ENCODE measurements around the gene CACNA1C. TPM values are rescaled to one million over a fixed set of nuclear protein-coding genes. Genes with fewer than 3 reads are reported as not detected.

The CACNA1C gene
- total RNA-seq, 3 donors from 2014 or later = 2.6 to 11.8 (median 9.5) TPM

DNA sequence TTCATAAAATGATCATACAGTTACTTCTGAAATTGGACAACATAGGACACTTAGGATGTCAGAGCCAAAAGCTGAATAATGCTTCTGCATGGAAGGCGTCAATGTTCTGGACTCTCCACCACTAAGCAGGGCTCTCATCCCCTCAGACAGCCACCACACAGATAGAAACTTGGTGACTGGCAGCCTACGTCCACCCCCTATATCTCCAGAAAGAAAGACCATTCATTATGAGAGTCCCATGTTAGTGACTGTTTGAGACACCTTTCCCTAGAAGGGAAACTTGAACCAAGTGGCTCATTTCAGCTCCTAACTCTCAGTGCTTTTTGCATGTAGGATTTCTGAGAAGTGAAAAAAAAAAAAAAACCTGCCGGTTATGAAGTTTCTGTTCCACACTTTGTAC is 491.0 kb downstream of the CACNA1C start:
- Histone ChIP-seq H3K27ac (no peak overlapping the region), H3K4me1 (no peaks in the 10 kb centered on the region), H3K4me3 (no peak overlapping the region), H3K9me3 (no peaks in the 10 kb centered on the region), H3K27me3 (no peaks in the 10 kb centered on the region), H3K36me3 (no peaks in the 10 kb centered on the region)
- TF ChIP-seq POLR2A (IDR thresholded peaks at IDR 0.05) (no peak), POLR2AphosphoS5 (IDR thresholded peaks at IDR 0.05) (no peak)
- TF ChIP-seq, protein P1, sequence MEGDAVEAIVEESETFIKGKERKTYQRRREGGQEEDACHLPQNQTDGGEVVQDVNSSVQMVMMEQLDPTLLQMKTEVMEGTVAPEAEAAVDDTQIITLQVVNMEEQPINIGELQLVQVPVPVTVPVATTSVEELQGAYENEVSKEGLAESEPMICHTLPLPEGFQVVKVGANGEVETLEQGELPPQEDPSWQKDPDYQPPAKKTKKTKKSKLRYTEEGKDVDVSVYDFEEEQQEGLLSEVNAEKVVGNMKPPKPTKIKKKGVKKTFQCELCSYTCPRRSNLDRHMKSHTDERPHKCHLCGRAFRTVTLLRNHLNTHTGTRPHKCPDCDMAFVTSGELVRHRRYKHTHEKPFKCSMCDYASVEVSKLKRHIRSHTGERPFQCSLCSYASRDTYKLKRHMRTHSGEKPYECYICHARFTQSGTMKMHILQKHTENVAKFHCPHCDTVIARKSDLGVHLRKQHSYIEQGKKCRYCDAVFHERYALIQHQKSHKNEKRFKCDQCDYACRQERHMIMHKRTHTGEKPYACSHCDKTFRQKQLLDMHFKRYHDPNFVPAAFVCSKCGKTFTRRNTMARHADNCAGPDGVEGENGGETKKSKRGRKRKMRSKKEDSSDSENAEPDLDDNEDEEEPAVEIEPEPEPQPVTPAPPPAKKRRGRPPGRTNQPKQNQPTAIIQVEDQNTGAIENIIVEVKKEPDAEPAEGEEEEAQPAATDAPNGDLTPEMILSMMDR (IDR thresholded peaks at IDR 0.05) = no peak
- DNase-seq (ENCODE audit: low spot score in 2 of 2) = no peak
- intact Hi-C loops (cut with DNase I; ENCODE audit: low total_unique reads) = no loop called here

DNA sequence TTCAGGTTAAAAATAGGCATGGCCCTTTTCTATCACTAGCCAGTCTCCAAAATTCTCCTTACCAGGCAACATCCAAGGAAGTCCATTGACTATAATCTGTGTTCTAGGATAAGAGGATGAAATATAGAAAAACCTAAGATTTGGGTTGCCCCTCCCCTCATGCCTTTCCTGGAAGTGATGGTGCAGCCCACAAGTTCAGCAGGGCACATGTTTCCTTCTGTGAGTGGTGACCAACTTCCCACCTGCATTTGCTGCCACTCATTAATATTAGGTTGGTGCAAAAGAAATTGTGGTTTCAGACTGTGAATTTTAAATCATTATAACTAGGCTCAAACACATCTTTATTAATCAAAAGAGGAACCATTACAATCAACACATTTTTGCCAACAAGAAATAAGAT is 491.4 kb downstream of the CACNA1C start:
- no peak overlapping the region for H3K4me3 ChIP-seq
- TF ChIP-seq POLR2A (IDR thresholded peaks at IDR 0.05) (no peak), POLR2AphosphoS5 (IDR thresholded peaks at IDR 0.05) (no peak)
- TF ChIP-seq, protein P1 (IDR thresholded peaks at IDR 0.05) = no peak
- DNase-seq (ENCODE audit: low spot score in 2 of 2) = no peak
- no peaks in the 10 kb centered on the region for H3K27me3 ChIP-seq
- intact Hi-C loops (cut with DNase I; ENCODE audit: low total_unique reads) = no loop called here
- H3K36me3 ChIP-seq = no peaks in the 10 kb centered on the region
- no peaks in the 10 kb centered on the region for H3K4me1 ChIP-seq
- no peaks in the 10 kb centered on the region for H3K9me3 ChIP-seq
- H3K27ac ChIP-seq = no peak overlapping the region

DNA sequence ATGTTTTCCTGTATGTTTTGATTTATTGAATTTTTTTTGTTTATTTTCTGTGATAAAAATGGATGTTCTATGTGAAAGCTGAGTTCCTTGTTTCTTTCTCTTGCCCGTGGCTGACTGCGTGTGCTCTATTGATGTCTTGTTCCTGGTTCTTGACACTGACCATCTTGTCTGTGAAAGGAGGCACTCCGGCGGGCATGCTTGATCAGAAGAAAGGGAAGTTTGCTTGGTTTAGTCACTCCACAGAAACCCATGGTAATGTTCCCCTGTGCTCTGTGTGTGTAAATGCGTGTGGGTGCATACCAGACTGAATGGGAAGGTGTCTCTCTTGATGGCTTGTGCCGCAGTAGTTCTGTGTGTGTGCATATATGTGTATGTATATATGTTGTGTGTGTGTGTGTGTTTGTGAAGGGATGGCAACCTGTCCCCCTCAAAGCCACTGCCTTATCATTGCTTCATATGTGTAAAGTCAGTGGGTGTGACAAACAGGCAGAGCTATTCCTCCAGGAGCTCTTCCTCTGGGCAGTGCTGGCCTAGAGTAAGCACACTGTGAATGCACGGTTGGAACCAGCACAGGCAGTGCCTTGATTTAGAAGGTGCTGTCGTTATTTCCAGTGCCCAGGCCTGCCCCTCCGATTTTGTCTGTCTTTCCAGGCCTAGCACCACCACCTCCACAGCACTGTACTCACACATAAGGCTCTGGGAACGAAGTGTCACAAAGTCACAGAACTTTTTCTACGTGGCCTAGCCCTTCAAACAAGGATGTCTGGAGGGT is 494.7 kb downstream of the CACNA1C start:
- no peaks in the 10 kb centered on the region for H3K27me3 ChIP-seq
- no peaks in the 10 kb centered on the region for H3K9me3 ChIP-seq
- H3K4me1 ChIP-seq = no peaks in the 10 kb centered on the region
- TF ChIP-seq POLR2A (IDR thresholded peaks at IDR 0.05) (no peak), POLR2AphosphoS5 (IDR thresholded peaks at IDR 0.05) (no peak)
- TF ChIP-seq, protein P1 (IDR thresholded peaks at IDR 0.05) = no peak
- no peak overlapping the region for H3K27ac ChIP-seq
- no peak for DNase-seq (ENCODE audit: low spot score in 2 of 2)
- no peaks in the 10 kb centered on the region for H3K36me3 ChIP-seq
- intact Hi-C loops (cut with DNase I; ENCODE audit: low total_unique reads) = no loop called here
- no peak overlapping the region for H3K4me3 ChIP-seq

DNA sequence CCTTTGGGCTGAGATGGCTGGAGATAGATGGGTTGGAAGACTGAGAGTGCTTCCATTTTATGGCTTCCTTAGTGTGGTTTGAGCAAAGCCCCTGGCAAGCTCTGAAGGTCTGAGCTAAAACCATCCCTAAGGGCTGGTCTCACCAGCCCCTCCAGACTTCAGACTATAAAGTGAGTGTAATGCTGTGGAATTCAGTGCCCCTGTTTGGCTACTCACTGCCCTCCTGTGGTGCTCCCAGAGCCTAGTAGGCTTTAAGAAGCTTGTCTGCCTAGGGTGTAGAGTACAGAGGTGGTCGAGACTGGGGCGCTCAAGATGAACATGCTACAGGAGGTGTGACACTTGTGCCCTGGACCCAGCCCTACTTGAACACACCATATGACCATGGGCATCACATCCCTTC is 495.3 kb downstream of the CACNA1C start:
- TF ChIP-seq POLR2A (IDR thresholded peaks at IDR 0.05) (no peak), POLR2AphosphoS5 (IDR thresholded peaks at IDR 0.05) (no peak)
- TF ChIP-seq, protein P1 (IDR thresholded peaks at IDR 0.05) = no peak
- DNase-seq (ENCODE audit: low spot score in 2 of 2) = no peak
- H3K4me1 ChIP-seq = no peaks in the 10 kb centered on the region
- H3K36me3 ChIP-seq = no peaks in the 10 kb centered on the region
- no peak overlapping the region for H3K4me3 ChIP-seq
- no peaks in the 10 kb centered on the region for H3K27me3 ChIP-seq
- H3K9me3 ChIP-seq = no peaks in the 10 kb centered on the region
- intact Hi-C loops (cut with DNase I; ENCODE audit: low total_unique reads) = no loop called here
- H3K27ac ChIP-seq = no peak overlapping the region

DNA sequence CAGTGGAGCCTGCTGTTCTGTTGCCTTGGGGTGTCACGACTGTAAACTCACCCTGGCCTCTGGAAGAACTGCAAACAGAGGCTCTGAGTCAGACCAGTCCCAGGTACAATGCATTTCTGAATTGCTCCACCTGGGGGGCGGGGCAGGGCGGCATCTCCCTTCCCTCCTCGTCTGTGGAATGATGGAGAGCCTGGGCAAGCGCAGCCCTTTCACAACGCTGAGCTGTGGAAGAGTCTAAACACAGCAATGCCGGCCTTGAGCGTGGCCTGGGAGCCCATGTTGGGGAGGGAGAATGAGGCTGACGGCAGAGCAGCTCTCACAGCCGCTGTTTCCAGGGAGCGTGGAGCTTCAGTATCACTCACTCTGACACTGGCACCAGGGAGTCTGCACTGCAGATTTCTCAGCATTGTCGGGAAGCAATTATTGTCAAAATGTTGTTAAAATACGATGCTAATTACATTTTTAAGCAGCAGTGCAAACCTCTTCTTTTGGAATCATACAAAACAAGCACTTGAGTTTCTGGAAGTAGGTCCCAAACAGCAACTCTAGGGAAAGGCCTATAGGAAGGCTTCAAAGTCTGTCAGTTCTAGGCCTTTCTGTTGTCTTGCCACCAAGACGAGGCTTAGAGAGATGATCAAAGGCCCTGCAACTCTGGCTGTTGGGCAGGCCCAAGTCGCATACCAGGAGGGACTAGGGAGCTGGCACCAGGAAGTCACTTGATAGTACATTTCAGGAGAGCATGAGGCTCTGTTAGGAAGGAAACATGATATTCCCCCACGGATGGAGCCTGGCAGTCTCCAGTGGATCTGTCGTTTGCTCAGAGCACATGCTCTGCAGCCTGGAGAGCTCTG is 498.0 kb downstream of the CACNA1C start:
- DNase-seq (ENCODE audit: low spot score in 2 of 2) = no peak
- TF ChIP-seq POLR2A (IDR thresholded peaks at IDR 0.05) (no peak), POLR2AphosphoS5 (IDR thresholded peaks at IDR 0.05) (no peak)
- TF ChIP-seq, protein P1 (IDR thresholded peaks at IDR 0.05) = no peak
- H3K27ac ChIP-seq = no peak overlapping the region
- H3K36me3 ChIP-seq = no peaks in the 10 kb centered on the region
- intact Hi-C loops (cut with DNase I; ENCODE audit: low total_unique reads) = no loop called here
- no peaks in the 10 kb centered on the region for H3K4me1 ChIP-seq
- H3K4me3 ChIP-seq = no peak overlapping the region
- H3K9me3 ChIP-seq = no peaks in the 10 kb centered on the region
- no peaks in the 10 kb centered on the region for H3K27me3 ChIP-seq
